Neutrophil (primary cell): Measurements from ENCODE around the gene PM20D2.

Experiments used
- H3K27ac ChIP-seq: fragments of 200-600 bp; sonication (generic); 2 replicates; pipeline ENCODE4 v1.5.1; 2016; ENCODE audit warnings: mild to moderate bottlenecking, moderate library complexity
- H3K27me3 ChIP-seq: fragments of 200-600 bp; sonication (generic); 2 replicates; pipeline ENCODE4 v1.6.0; 2016; ENCODE audit warnings: mild to moderate bottlenecking
- H3K36me3 ChIP-seq: fragments of 200-600 bp; sonication (generic); 2 replicates; pipeline ENCODE4 v1.5.1; 2017
- H3K4me1 ChIP-seq, 2 experiments: fragments of 200-600 bp in 1 of 2; sonication (generic) in 1 of 2; 1 replicate in 1 of 2; 2 replicates in 1 of 2; pipeline versions ENCODE4 v1.5.1 to v1.6.1; 2013 to 2016; ENCODE audit warnings: low read depth in 1 of 2, low read length in 1 of 2, mild to moderate bottlenecking in 1 of 2, moderate library complexity in 1 of 2; ENCODE audit not compliant: control insufficient read depth in 1 of 2, insufficient read depth in 1 of 2
- H3K4me3 ChIP-seq, 2 experiments: fragments of 200-600 bp in 1 of 2; sonication (generic) in 1 of 2; 1 replicate in 1 of 2; 2 replicates in 1 of 2; pipeline ENCODE4 v1.5.1; 2013 to 2016; ENCODE audit warnings: low read depth in 1 of 2, low read length in 1 of 2, mild to moderate bottlenecking in 1 of 2, moderate library complexity in 1 of 2
- H3K9me3 ChIP-seq: fragments of 200-600 bp; sonication (generic); 2 replicates; pipeline ENCODE4 v1.5.1; 2016
- TF ChIP-seq, protein P1 (sequence below): fragments of 200-600 bp; sonication (generic); IDR thresholded peaks from 2 replicates; pipeline ENCODE4 v1.5.1; 2016; ENCODE audit warnings: antibody characterized with exemption

Gene PM20D2, protein sequence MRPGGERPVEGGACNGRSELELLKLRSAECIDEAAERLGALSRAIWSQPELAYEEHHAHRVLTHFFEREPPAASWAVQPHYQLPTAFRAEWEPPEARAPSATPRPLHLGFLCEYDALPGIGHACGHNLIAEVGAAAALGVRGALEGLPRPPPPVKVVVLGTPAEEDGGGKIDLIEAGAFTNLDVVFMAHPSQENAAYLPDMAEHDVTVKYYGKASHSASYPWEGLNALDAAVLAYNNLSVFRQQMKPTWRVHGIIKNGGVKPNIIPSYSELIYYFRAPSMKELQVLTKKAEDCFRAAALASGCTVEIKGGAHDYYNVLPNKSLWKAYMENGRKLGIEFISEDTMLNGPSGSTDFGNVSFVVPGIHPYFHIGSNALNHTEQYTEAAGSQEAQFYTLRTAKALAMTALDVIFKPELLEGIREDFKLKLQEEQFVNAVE

DNA sequence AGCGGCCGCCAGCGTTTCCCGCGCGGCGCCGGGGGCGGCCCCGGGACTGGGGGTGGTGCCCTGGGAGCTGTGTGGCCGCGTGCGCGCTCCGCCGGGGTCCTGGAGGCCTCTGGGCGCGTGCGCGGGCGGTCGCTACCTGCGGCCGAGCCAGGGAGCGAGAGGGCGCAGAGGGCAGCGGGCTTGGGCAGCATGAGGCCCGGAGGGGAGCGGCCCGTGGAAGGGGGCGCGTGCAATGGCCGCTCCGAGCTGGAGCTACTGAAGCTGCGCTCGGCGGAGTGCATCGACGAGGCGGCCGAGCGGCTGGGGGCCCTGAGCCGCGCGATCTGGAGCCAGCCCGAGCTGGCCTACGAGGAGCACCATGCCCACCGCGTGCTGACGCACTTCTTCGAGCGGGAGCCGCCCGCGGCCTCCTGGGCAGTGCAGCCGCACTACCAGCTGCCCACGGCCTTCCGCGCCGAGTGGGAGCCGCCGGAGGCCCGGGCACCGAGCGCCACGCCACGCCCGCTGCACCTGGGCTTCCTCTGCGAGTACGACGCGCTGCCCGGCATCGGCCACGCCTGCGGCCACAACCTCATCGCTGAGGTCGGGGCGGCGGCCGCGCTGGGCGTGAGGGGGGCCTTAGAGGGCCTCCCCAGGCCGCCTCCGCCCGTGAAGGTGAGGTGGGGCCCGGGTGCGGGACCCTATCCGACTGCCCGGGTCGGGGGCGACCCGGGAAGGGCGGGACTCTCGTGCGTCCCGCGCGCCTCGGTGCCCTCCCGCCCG, at the start of gene PM20D2:
PM20D2 (plus strand) TSS at position 100 of the 762 bp plus-strand sequence; CDS start at position 190, 90 bp downstream.
- Histone ChIP-seq H3K27ac (peak within 1 kb of the TSS; percentile 63), H3K27me3 (no peaks in the 10 kb centered on the region), H3K4me1 (peaks cover 14 to 18% of the 10 kb centered on the region in 2 experiments), H3K36me3 (no peaks in the 10 kb centered on the region), H3K4me3 (peak within 1 kb of the TSS; percentile 80 to 92), H3K9me3 (no peaks in the 10 kb centered on the region)
- TF ChIP-seq, protein P1, sequence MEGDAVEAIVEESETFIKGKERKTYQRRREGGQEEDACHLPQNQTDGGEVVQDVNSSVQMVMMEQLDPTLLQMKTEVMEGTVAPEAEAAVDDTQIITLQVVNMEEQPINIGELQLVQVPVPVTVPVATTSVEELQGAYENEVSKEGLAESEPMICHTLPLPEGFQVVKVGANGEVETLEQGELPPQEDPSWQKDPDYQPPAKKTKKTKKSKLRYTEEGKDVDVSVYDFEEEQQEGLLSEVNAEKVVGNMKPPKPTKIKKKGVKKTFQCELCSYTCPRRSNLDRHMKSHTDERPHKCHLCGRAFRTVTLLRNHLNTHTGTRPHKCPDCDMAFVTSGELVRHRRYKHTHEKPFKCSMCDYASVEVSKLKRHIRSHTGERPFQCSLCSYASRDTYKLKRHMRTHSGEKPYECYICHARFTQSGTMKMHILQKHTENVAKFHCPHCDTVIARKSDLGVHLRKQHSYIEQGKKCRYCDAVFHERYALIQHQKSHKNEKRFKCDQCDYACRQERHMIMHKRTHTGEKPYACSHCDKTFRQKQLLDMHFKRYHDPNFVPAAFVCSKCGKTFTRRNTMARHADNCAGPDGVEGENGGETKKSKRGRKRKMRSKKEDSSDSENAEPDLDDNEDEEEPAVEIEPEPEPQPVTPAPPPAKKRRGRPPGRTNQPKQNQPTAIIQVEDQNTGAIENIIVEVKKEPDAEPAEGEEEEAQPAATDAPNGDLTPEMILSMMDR: no peak

DNA sequence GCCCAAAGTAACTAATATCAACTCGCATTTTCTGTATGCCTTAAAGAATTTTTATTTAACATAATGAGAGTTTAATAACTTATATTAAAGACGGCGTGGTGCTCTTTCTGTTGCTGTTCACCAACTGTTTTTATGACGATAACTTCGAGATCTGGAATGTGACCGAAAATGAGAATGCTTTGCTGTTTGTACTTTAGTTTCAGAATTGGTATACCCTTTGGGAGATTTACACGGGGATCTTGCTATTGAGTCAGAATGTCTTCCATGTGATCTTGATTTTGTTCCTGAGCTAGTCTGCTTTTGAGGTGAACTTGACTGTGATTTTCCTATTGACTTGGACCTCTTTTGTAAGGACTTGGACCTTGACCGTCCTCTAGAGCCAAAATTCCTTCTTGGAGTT, 47.4 kb upstream of the PM20D2 start:
- Histone ChIP-seq H3K36me3 (no peaks in the 10 kb centered on the region), H3K27ac (no peak overlapping the region)

DNA sequence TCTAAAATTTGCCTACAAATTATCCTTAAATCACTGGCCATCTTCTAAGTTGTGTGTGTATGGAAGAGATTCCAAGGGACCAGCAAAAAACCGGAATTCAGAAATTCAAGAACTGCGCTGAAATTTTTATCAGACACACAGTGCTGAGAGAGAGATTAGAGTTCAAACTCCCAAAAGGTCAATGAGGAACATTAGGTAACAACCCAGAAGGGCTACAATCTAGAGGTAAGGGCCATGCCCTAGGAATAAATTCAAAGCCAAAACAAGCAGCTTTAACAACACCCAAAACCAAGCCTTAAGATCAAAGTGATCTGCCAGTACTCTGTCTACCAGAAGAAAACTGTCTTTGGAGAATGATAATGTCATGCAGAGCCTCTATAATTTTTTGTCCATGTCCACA, 45.7 kb upstream of the PM20D2 start:
- Histone ChIP-seq H3K4me3 (no peak overlapping the region), H3K9me3 (no peaks in the 10 kb centered on the region), H3K27me3 (no peaks in the 10 kb centered on the region), H3K36me3 (no peaks in the 10 kb centered on the region), H3K4me1 (no peaks in the 10 kb centered on the region), H3K27ac (no peak overlapping the region)
- TF ChIP-seq, protein P1: no peak

More for the DNA sequence above, 47.4 kb upstream of the PM20D2 start:
- TF ChIP-seq, protein P1: no peak
- Histone ChIP-seq H3K9me3 (no peaks in the 10 kb centered on the region), H3K4me1 (no peaks in the 10 kb centered on the region), H3K4me3 (no peak overlapping the region), H3K27me3 (no peaks in the 10 kb centered on the region)

DNA sequence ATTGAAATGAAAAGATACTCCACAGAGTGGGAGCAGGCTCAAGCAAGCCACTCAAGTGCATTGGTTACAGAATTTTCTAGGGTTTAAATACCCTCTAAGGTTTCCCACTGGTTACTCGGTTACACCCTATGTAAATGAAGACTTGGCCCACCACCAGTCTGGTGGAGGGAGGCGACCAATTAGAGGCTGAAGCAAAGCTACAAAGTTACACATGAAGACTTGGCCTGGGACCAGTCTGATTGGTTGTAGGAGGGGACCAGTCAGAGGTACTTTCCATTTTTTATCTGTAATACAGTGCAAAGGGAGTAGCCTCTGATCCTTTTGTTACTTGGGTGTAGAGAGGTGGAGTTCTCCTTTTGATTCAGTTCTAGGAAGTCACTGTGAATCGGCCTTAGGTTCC, 35.6 kb upstream of the PM20D2 start:
- no peak overlapping the region for H3K27ac ChIP-seq
- no peaks in the 10 kb centered on the region for H3K9me3 ChIP-seq
- H3K27me3 ChIP-seq: no peaks in the 10 kb centered on the region
- TF ChIP-seq, protein P1: no peak
- H3K36me3 ChIP-seq: no peaks in the 10 kb centered on the region
- no peak overlapping the region for H3K4me3 ChIP-seq
- no peaks in the 10 kb centered on the region for H3K4me1 ChIP-seq

DNA sequence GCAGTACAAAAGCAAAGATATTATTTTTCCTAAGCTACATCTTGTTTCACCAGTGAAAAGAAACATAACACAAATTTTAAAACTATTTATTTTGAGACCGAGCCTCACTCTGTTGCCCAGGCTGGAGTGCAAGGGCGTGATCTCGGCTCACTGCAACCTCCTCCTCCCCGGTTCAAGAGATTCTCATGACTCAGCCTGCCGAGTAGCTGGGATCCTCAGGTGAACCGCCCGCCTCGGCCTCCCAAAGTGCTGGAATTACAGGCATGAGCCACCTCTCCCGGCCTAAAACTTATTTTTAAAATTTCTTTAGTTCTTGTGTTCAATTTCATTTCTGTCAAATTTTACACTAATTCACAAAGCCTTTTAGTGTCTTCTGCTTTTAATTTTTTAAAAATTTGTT, 33.9 kb upstream of the PM20D2 start:
- no peaks in the 10 kb centered on the region for H3K36me3 ChIP-seq
- no peak overlapping the region for H3K4me3 ChIP-seq
- no peaks in the 10 kb centered on the region for H3K9me3 ChIP-seq
- H3K27me3 ChIP-seq: no peaks in the 10 kb centered on the region
- H3K27ac ChIP-seq: no peak overlapping the region
- TF ChIP-seq, protein P1: no peak
- H3K4me1 ChIP-seq: peaks cover 2 to 3% of the 10 kb centered on the region in 2 experiments
